ENCODE measurements around the gene AGBL5.

Gene AGBL5

GRCh38 chr2:27050996-27051901 is at the start of gene AGBL5:
Gene AGBL5, plus strand, starts transcription at chr2:27051668. Its CDS starts 1,291 bp downstream, at chr2:27052959.
- DNase-seq = peak; percentile 98

- DNase-seq = no peak
Observed at GRCh38 chr2:27001950-27002349, 49.5 kb upstream of the AGBL5 start.

GRCh38 chr2:27003007-27003406 is 48.5 kb upstream of the AGBL5 start:
- DNase-seq = no peak

GRCh38 chr2:27003857-27004256 is 47.6 kb upstream of the AGBL5 start:
- no peak for DNase-seq

- no peak for DNase-seq
Observed at GRCh38 chr2:27006602-27007415, 44.7 kb upstream of the AGBL5 start.

GRCh38 chr2:27007416-27008374 is 43.8 kb upstream of the AGBL5 start:
- DNase-seq = no peak

- DNase-seq = no peak
Observed at GRCh38 chr2:27008678-27009077, 42.8 kb upstream of the AGBL5 start.

GRCh38 chr2:27009083-27009482 is 42.4 kb upstream of the AGBL5 start:
- DNase-seq = no peak

- DNase-seq = no peak
Observed at GRCh38 chr2:27009716-27010115, 41.8 kb upstream of the AGBL5 start.

GRCh38 chr2:27010139-27010538 is 41.3 kb upstream of the AGBL5 start:
- DNase-seq = no peak

- no peak for DNase-seq
Observed at GRCh38 chr2:27013738-27014137, 37.7 kb upstream of the AGBL5 start.

- no peak for DNase-seq
Observed at GRCh38 chr2:27014771-27015433, 36.6 kb upstream of the AGBL5 start.

- DNase-seq = peak; percentile 56
Observed at GRCh38 chr2:27016801-27017325, 34.6 kb upstream of the AGBL5 start.

GRCh38 chr2:27018142-27018541 is 33.3 kb upstream of the AGBL5 start:
- no peak for DNase-seq

- DNase-seq = no peak
Observed at GRCh38 chr2:27019459-27019858, 32.0 kb upstream of the AGBL5 start.

- DNase-seq = no peak
Observed at GRCh38 chr2:27019931-27020855, 31.3 kb upstream of the AGBL5 start.

- DNase-seq = no peak
Observed at GRCh38 chr2:27021253-27022049, 30.0 kb upstream of the AGBL5 start.

GRCh38 chr2:27023740-27024139 is 27.7 kb upstream of the AGBL5 start:
- DNase-seq = no peak

- no peak for DNase-seq
Observed at GRCh38 chr2:27024188-27024587, 27.3 kb upstream of the AGBL5 start.

GRCh38 chr2:27024812-27025211 is 26.7 kb upstream of the AGBL5 start:
- no peak for DNase-seq

Measured in NCI-H2171 treated with DMSO at 0.1 percent for 48 hours (cell line).